Left lung (tissue), 10 donors: ENCODE results near the gene UBAC1. TPM values are rescaled to one million over a fixed set of nuclear protein-coding genes. Genes with fewer than 3 reads are reported as not detected.
"Not testable (repeated sequence)": the region's sequence is repeated elsewhere in the genome, so short reads cannot be mapped to it uniquely, and the experiment has no call there.

Source experiments
- ATAC-seq: fragments of 200-7000 bp; cut with Tn5 transposase; one replicate; pipeline ENCODE4 v1.9.1; 2020; ENCODE audit warnings: moderate library complexity
- DNase-seq, 4 donors: peaks; one replicate each; pipeline ENCODE4 v3.0.0-alpha.2; 2013 to 2020
- H3K27ac ChIP-seq, 2 donors: fragments of 200-600 bp; sonication (generic) in 1 of 2; one replicate each; pipeline versions ENCODE4 v1.5.0 to v1.8.0; 2020 to 2021
- H3K27me3 ChIP-seq, 2 donors: fragments of 200-600 bp; sonication (generic) in 1 of 2; one replicate each; pipeline versions ENCODE4 v1.5.0 to v1.8.0; 2020 to 2021
- H3K36me3 ChIP-seq, 2 donors: fragments of 200-600 bp; sonication (generic) in 1 of 2; one replicate each; pipeline versions ENCODE4 v1.5.0 to v1.8.0; 2020 to 2021
- H3K4me1 ChIP-seq, 2 donors: fragments of 200-600 bp; one replicate each; pipeline ENCODE4 v1.8.0; 2021
- H3K4me3 ChIP-seq, 2 donors: fragments of 200-600 bp; sonication (generic) in 1 of 2; one replicate each; pipeline versions ENCODE4 v1.5.0 to v1.8.0; 2020 to 2021; ENCODE audit warnings: mild to moderate bottlenecking in 1 of 2
- H3K9me3 ChIP-seq, 2 donors: fragments of 200-600 bp; sonication (generic) in 1 of 2; one replicate each; pipeline versions ENCODE4 v1.5.0 to v1.8.0; 2020 to 2021
- CTCF ChIP-seq, 2 donors: fragments of 200-600 bp; sonication (generic) in 1 of 2; IDR thresholded peaks; one replicate each; pipeline versions ENCODE4 v1.5.0 to v1.8.0; 2021; ENCODE audit warnings: antibody characterized with exemption in 2 of 2
- intact Hi-C, 2 donors: fragments of 100-400 bp; cut with DNase I; formaldehyde crosslinking; loops; one replicate each; pipeline versions ENCODE4 v1.11.2 to v1.14.2; 2022
- polyA plus RNA-seq, 6 donors: library from polyadenylated mRNA; unstranded; fragments of 120-200 nt; gene quantifications; one replicate each; pipeline ENCODE4 v1.2.1, GENCODE V29; 2013; ENCODE audit not compliant: insufficient read length in 6 of 6
- total RNA-seq, 2 donors: library from RNA; stranded (reverse); fragmentation: NEBNext Ultra II Directional; extraction: Animal tissue kit (Norgen Biotek cat#: 25700); gene quantifications; one replicate each; pipeline ENCODE4 v1.2.1, GENCODE V29; 2021
- donor health status: DM: no; HTN: yes; CAD: no.
- donor health status: DM: no; HTN: no; CAD: no.

UBAC1 gene
- total and polyA plus RNA-seq, 8 donors, result 28.5 to 40.2 (median 33.5) TPM

DNA sequence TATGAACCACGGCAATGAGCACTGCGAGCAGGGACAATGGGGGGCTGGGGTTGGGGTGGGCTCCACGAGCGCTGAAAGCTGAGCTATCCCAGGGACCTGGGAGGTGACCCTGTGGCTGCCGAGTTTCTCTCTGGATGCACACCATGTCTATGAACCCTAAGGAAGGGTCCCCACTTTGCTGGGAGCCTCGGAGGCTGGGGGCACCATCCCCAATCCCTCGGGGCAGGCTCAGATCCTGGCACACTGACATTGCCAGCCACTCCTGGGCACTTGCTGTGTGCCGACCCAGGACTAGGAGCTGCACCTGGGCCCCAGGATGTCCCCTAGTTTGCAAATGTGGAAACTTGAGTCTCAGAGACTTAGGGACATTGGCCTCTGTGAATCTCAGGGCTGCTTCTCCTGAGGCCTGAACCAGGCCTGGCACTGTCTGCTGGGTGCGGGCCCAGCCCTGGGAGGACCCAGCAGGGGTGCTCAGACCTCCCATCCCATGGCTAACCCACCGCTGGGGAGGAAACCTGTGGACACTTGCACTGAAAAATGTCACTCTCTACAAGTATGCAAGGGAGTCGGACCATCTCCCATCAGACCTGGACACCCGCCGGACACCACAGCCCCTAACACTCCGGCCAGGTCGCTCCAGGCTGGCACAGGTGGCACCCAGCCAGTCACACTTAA is 40.8 kb downstream of the UBAC1 start:
- no peak overlapping the region for H3K27ac ChIP-seq
- peaks cover 0 to 40% of the 10 kb centered on the region in 2 donors for H3K9me3 ChIP-seq
- no peak overlapping the region for H3K4me3 ChIP-seq
- no peak for TF ChIP-seq CTCF (IDR thresholded peaks at IDR 0.05)
- intact Hi-C loops, result no loop called here
- H3K4me1 ChIP-seq, result no peaks in the 10 kb centered on the region
- no peak for ATAC-seq
- peak in 1 of 4 donors; percentile 50 for DNase-seq
- H3K36me3 ChIP-seq, result peaks cover 0 to 25% of the 10 kb centered on the region in 2 donors
- no peaks in the 10 kb centered on the region for H3K27me3 ChIP-seq

DNA sequence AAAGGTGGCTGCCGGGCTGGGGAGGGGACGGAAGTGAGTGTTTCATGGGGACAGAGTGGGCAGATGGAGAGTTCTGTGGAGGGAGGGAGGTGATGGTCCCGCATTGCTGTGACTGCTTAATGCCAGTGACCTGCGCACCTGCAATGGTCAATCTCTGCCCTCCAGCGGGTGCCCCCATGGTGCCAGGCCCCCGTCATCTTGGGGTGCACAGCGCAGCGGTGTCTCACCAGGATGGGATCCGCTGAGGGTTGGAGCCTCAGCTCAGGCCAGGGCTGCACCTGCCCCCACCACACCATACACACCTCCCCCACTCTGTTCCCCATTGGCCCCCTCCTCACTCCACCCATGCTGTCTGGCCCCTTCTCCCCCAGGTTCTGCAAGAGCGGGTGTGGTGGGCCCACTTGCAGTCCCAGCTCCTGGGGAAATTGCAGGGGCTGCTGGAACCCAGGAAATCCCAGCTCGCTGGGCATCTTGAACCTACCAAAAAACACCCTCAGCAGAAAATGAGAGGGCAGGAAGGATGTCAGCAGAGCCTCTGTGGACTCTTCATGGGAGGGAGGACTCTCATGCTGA is 41.8 kb downstream of the UBAC1 start:
- H3K4me1 ChIP-seq, result no peaks in the 10 kb centered on the region

GRCh38 chr9:135916227-135916626 is 44.9 kb downstream of the UBAC1 start:
- H3K27me3 ChIP-seq, H3K4me1 ChIP-seq, H3K27ac ChIP-seq, ATAC-seq, intact Hi-C loops, H3K4me3 ChIP-seq: not testable (repeated sequence)
- Histone ChIP-seq H3K9me3 (peaks cover 0 to 68% of the 10 kb centered on the region in 2 donors), H3K36me3 (peaks cover 0 to 54% of the 10 kb centered on the region in 2 donors)
- DNase-seq, result peak in 1 of 4 donors; percentile 6

More for the DNA sequence above, 41.8 kb downstream of the UBAC1 start:
- Histone ChIP-seq H3K27ac (no peak overlapping the region), H3K4me3 (no peak overlapping the region), H3K9me3 (peaks cover 0 to 50% of the 10 kb centered on the region in 2 donors), H3K36me3 (peaks cover 0 to 34% of the 10 kb centered on the region in 2 donors), H3K27me3 (no peaks in the 10 kb centered on the region)
- intact Hi-C loops, result no loop called here
- TF ChIP-seq CTCF (IDR thresholded peaks at IDR 0.05), result no peak
- ATAC-seq (no peak), DNase-seq (peak in 1 of 4 donors; percentile 65)

GRCh38 chr9:135914921-135915320 is 46.3 kb downstream of the UBAC1 start:
- peaks cover 0 to 58% of the 10 kb centered on the region in 2 donors for H3K36me3 ChIP-seq
- H3K4me1 ChIP-seq, result peaks cover 0 to 2% of the 10 kb centered on the region in 2 donors
- intact Hi-C loops, result no loop called here
- no peak overlapping the region for H3K27ac ChIP-seq
- no peak overlapping the region for H3K4me3 ChIP-seq
- H3K27me3 ChIP-seq, result no peaks in the 10 kb centered on the region
- no peak for DNase-seq
- no peak for ATAC-seq
- H3K9me3 ChIP-seq, result peaks cover 0 to 68% of the 10 kb centered on the region in 2 donors
- TF ChIP-seq CTCF (IDR thresholded peaks at IDR 0.05), result no peak

- H3K27ac ChIP-seq, H3K27me3 ChIP-seq, DNase-seq, ATAC-seq, intact Hi-C loops, H3K4me3 ChIP-seq: not testable (repeated sequence)
- H3K9me3 ChIP-seq, result peaks cover 0 to 36% of the 10 kb centered on the region in 2 donors
- H3K4me1 ChIP-seq, result peaks cover 15 to 25% of the 10 kb centered on the region in 2 donors
- peaks cover 0 to 55% of the 10 kb centered on the region in 2 donors for H3K36me3 ChIP-seq
Observed at GRCh38 chr9:135911233-135911632, 49.9 kb downstream of the UBAC1 start.

GRCh38 chr9:135910757-135911156 is 50.4 kb downstream of the UBAC1 start:
- H3K4me3 ChIP-seq, result no peak overlapping the region
- ATAC-seq, result no peak
- H3K27ac ChIP-seq, result no peak overlapping the region
- H3K4me1 ChIP-seq, result peaks cover 15 to 30% of the 10 kb centered on the region in 2 donors
- intact Hi-C loops, result no loop called here
- peaks cover 0 to 50% of the 10 kb centered on the region in 2 donors for H3K36me3 ChIP-seq
- H3K27me3 ChIP-seq, result no peaks in the 10 kb centered on the region
- no peak for TF ChIP-seq CTCF (IDR thresholded peaks at IDR 0.05)
- no peak for DNase-seq
- peaks cover 0 to 31% of the 10 kb centered on the region in 2 donors for H3K9me3 ChIP-seq
